ENCODE results near the gene RNF144B. TPM values are rescaled to one million over a fixed set of nuclear protein-coding genes. Genes with fewer than 3 reads are reported as not detected.

Gene RNF144B
- total and polyA plus RNA-seq, 2 of the 13 experiments (the other 11 are each of a cell fraction or from before 2014, with no cell fraction given), result 1.8 to 4.3 TPM

DNA sequence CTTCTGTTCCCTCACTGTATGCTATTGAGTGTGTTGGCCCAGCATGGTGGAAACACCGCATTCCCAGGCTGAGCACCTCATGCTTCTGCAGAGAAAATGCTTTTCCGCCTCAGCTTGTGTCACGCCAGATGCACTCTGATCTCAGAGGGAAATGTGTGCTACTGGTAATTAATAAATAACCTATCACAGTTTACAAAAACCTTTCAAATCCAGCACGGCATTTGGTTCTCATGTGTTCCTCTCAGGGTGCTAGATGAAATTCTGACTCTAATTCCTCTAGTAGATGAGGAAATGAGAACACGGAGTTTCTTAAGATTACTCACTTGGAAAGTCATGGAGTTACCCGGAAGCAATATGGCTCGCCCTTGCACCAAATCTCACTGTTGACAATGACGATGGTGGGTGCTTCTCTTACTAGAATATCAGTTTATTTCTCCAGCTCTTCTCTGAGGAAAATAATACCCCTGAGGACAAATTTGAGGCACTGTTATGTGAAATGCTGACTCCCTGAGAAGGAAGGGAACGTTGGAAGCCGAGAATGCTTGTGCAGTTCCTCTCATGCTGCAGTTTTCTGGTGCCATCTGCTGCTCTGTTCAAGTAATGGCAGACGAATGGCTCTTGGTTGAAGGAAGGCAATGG, 116.6 kb downstream of the RNF144B start (continued):
- TF ChIP-seq, protein P1, sequence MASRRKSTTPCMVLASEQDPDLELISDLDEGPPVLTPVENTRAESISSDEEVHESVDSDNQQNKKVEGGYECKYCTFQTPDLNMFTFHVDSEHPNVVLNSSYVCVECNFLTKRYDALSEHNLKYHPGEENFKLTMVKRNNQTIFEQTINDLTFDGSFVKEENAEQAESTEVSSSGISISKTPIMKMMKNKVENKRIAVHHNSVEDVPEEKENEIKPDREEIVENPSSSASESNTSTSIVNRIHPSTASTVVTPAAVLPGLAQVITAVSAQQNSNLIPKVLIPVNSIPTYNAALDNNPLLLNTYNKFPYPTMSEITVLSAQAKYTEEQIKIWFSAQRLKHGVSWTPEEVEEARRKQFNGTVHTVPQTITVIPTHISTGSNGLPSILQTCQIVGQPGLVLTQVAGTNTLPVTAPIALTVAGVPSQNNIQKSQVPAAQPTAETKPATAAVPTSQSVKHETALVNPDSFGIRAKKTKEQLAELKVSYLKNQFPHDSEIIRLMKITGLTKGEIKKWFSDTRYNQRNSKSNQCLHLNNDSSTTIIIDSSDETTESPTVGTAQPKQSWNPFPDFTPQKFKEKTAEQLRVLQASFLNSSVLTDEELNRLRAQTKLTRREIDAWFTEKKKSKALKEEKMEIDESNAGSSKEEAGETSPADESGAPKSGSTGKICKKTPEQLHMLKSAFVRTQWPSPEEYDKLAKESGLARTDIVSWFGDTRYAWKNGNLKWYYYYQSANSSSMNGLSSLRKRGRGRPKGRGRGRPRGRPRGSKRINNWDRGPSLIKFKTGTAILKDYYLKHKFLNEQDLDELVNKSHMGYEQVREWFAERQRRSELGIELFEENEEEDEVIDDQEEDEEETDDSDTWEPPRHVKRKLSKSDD (CRISPR knock-in tag; IDR thresholded peaks at IDR 0.05; ENCODE audit: low read depth), result no peak
- TF ChIP-seq CHD2 (IDR thresholded peaks at IDR 0.05; ENCODE audit: low read depth, low read length) (no peak), ZSCAN9 (CRISPR knock-in tag; IDR thresholded peaks at IDR 0.05; ENCODE audit: borderline replicate concordance) (no peak), ZNF878 (CRISPR knock-in tag; IDR thresholded peaks at IDR 0.05) (no peak), SIX1 (CRISPR knock-in tag; IDR thresholded peaks at IDR 0.05; ENCODE audit: borderline replicate concordance) (no peak), ZNF629 (CRISPR knock-in tag; conservative IDR thresholded peaks at IDR 0.05) (no peak), U2AF2 (IDR thresholded peaks at IDR 0.05; ENCODE audit: low read depth, low read length) (no peak), BHLHE40 (IDR thresholded peaks at IDR 0.05; ENCODE audit: low read length) (no peak), ZNF232 (CRISPR knock-in tag; IDR thresholded peaks at IDR 0.05; ENCODE audit: borderline replicate concordance) (no peak), MXI1 (IDR thresholded peaks at IDR 0.05; ENCODE audit: borderline replicate concordance, low read depth, low read length) (no peak), MTF2 (CRISPR knock-in tag; IDR thresholded peaks at IDR 0.05; ENCODE audit: borderline replicate concordance) (0 out of 2 replicates have a peak, but pooled peaks have one; percentile 47), PAX8 (CRISPR knock-in tag; IDR thresholded peaks at IDR 0.05; ENCODE audit: borderline replicate concordance) (no peak), ZNF484 (CRISPR knock-in tag; IDR thresholded peaks at IDR 0.05; ENCODE audit: borderline replicate concordance, low read depth) (no peak), KLF13 (CRISPR knock-in tag; IDR thresholded peaks at IDR 0.05) (no peak), NFE2L2 (IDR thresholded peaks at IDR 0.05; ENCODE audit: low read length) (no peak)
- TF ChIP-seq, protein P2, sequence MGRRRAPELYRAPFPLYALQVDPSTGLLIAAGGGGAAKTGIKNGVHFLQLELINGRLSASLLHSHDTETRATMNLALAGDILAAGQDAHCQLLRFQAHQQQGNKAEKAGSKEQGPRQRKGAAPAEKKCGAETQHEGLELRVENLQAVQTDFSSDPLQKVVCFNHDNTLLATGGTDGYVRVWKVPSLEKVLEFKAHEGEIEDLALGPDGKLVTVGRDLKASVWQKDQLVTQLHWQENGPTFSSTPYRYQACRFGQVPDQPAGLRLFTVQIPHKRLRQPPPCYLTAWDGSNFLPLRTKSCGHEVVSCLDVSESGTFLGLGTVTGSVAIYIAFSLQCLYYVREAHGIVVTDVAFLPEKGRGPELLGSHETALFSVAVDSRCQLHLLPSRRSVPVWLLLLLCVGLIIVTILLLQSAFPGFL (CRISPR knock-in tag; IDR thresholded peaks at IDR 0.05), result no peak
- TF ChIP-seq, protein P3, sequence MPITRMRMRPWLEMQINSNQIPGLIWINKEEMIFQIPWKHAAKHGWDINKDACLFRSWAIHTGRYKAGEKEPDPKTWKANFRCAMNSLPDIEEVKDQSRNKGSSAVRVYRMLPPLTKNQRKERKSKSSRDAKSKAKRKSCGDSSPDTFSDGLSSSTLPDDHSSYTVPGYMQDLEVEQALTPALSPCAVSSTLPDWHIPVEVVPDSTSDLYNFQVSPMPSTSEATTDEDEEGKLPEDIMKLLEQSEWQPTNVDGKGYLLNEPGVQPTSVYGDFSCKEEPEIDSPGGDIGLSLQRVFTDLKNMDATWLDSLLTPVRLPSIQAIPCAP (CRISPR knock-in tag; IDR thresholded peaks at IDR 0.05; ENCODE audit: low read depth), result no peak
- TF ChIP-seq, protein P4, sequence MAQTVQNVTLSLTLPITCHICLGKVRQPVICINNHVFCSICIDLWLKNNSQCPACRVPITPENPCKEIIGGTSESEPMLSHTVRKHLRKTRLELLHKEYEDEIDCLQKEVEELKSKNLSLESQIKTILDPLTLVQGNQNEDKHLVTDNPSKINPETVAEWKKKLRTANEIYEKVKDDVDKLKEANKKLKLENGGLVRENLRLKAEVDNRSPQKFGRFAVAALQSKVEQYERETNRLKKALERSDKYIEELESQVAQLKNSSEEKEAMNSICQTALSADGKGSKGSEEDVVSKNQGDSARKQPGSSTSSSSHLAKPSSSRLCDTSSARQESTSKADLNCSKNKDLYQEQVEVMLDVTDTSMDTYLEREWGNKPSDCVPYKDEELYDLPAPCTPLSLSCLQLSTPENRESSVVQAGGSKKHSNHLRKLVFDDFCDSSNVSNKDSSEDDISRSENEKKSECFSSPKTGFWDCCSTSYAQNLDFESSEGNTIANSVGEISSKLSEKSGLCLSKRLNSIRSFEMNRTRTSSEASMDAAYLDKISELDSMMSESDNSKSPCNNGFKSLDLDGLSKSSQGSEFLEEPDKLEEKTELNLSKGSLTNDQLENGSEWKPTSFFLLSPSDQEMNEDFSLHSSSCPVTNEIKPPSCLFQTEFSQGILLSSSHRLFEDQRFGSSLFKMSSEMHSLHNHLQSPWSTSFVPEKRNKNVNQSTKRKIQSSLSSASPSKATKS (CRISPR knock-in tag; IDR thresholded peaks at IDR 0.05), result no peak
- TF ChIP-seq, protein P5, sequence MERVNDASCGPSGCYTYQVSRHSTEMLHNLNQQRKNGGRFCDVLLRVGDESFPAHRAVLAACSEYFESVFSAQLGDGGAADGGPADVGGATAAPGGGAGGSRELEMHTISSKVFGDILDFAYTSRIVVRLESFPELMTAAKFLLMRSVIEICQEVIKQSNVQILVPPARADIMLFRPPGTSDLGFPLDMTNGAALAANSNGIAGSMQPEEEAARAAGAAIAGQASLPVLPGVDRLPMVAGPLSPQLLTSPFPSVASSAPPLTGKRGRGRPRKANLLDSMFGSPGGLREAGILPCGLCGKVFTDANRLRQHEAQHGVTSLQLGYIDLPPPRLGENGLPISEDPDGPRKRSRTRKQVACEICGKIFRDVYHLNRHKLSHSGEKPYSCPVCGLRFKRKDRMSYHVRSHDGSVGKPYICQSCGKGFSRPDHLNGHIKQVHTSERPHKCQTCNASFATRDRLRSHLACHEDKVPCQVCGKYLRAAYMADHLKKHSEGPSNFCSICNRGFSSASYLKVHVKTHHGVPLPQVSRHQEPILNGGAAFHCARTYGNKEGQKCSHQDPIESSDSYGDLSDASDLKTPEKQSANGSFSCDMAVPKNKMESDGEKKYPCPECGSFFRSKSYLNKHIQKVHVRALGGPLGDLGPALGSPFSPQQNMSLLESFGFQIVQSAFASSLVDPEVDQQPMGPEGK (CRISPR knock-in tag; IDR thresholded peaks at IDR 0.05), result 0 out of 2 replicates have a peak, but pooled peaks have one; percentile 22
